Measurements from ENCODE around the gene MYLK2. TPM values are rescaled to one million over a fixed set of nuclear protein-coding genes. Genes with fewer than 3 reads are reported as not detected.

The MYLK2 gene
- total RNA-seq, 1 donor from 2014 or later: 2.9 TPM

DNA sequence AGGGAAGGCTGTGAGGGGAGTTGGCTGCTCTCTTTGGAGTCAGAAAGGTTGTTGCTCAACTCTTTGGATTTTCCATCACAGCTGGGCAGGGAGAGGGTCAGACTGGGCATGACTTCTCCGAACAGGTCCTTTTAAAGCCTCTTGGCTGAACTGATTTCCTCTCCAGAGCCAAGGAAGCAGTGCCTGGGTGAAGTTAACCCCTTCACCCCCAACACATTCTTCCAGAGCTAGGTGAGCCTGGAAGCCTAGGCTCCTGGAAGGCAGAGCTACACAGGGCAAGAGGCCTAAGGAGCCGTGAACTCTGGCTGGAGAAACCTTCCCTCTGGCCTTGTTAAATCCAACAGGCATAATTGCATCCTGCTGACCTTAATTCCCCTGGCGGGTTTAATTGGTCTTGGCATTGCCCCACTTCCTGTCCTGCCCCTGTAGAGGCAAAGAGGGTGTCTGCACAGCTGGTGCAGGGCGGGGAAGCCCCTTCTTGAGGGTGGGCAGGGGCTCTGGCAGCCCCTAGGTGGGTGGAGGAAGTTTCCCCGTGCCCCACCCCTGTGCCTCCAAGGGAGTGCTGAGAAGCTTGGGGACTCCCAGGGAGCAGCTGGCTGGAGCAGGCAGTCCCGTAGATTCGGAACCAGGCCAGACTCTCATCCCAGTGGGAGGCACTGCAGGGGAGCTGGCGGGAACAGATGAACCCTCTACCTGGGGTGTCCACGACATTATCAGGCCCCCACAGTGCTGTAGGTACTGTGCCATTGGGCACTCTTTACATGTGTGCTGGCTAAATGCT, 3.6 kb upstream of the MYLK2 start:
- Mint-ChIP-seq H3K4me3 (ENCODE audit: unreplicated experiment) (no peak overlapping the region), H3K9me3 (ENCODE audit: low read depth) (no peaks in the 10 kb centered on the region), H3K27me3 (ENCODE audit: low read depth) (no peaks in the 10 kb centered on the region), H3K4me1 (ENCODE audit: low read depth) (peaks cover 39% of the 10 kb centered on the region), H3K36me3 (ENCODE audit: low read depth) (no peaks in the 10 kb centered on the region), H3K27ac (ENCODE audit: unreplicated experiment) (peak overlapping the region; percentile 32)
- TF ChIP-seq, protein P1, sequence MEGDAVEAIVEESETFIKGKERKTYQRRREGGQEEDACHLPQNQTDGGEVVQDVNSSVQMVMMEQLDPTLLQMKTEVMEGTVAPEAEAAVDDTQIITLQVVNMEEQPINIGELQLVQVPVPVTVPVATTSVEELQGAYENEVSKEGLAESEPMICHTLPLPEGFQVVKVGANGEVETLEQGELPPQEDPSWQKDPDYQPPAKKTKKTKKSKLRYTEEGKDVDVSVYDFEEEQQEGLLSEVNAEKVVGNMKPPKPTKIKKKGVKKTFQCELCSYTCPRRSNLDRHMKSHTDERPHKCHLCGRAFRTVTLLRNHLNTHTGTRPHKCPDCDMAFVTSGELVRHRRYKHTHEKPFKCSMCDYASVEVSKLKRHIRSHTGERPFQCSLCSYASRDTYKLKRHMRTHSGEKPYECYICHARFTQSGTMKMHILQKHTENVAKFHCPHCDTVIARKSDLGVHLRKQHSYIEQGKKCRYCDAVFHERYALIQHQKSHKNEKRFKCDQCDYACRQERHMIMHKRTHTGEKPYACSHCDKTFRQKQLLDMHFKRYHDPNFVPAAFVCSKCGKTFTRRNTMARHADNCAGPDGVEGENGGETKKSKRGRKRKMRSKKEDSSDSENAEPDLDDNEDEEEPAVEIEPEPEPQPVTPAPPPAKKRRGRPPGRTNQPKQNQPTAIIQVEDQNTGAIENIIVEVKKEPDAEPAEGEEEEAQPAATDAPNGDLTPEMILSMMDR (IDR thresholded peaks at IDR 0.05): no peak
- DNase-seq (ENCODE audit: low spot score): peak; percentile 76

DNA sequence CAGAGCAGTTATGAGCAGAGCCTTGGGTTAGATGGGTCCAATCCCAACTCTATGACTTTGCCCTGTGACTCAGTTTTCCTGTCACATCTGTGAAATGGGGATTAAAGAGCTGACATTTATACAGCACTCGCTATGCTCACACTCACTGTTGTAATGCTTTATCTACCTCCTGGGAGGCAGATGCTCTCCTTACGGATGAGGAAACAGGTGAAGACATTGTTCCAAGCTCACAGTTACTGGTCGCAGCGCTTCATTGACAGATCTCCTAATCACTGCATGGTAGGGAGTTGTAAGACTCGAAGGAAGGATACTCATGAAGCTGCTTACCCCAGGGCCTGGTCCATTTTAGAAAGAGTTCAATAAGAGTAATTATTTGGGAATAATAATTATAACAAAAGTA, 2.9 kb upstream of the MYLK2 start:
- TF ChIP-seq, protein P1 (IDR thresholded peaks at IDR 0.05): no peak
- H3K27me3 Mint-ChIP-seq (ENCODE audit: low read depth): no peaks in the 10 kb centered on the region
- H3K4me1 Mint-ChIP-seq (ENCODE audit: low read depth): peaks cover 34% of the 10 kb centered on the region
- no peak for DNase-seq (ENCODE audit: low spot score)
- H3K27ac Mint-ChIP-seq (ENCODE audit: unreplicated experiment): no peak overlapping the region
- no peaks in the 10 kb centered on the region for H3K9me3 Mint-ChIP-seq (ENCODE audit: low read depth)
- H3K36me3 Mint-ChIP-seq (ENCODE audit: low read depth): no peaks in the 10 kb centered on the region
- H3K4me3 Mint-ChIP-seq (ENCODE audit: unreplicated experiment): no peak overlapping the region

DNA sequence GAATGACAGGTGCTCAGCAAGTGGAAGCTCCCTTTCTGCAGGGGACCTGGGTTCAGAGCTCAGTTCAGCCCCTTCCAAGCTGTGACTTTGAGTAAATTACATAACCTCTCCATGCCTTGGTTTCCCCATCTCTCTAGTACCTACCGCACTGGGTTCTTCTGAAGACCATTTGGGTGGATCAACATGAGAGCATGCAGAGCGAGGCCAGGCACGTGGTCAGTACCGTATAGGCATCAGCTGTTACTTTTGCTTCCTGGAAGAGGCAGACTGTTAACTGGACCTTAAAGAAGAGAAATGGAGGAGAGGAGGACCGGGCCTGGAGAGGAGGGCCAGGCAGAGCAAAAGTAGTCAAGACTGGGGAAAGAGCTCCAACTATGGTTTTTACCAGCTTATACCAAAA, 1.7 kb upstream of the MYLK2 start:
- Mint-ChIP-seq H3K27ac (ENCODE audit: unreplicated experiment) (peak overlapping the region; percentile 22), H3K36me3 (ENCODE audit: low read depth) (no peaks in the 10 kb centered on the region), H3K4me1 (ENCODE audit: low read depth) (peaks cover 29% of the 10 kb centered on the region), H3K9me3 (ENCODE audit: low read depth) (no peaks in the 10 kb centered on the region), H3K4me3 (ENCODE audit: unreplicated experiment) (no peak overlapping the region), H3K27me3 (ENCODE audit: low read depth) (no peaks in the 10 kb centered on the region)
- TF ChIP-seq, protein P1 (IDR thresholded peaks at IDR 0.05): no peak
- DNase-seq (ENCODE audit: low spot score): no peak

DNA sequence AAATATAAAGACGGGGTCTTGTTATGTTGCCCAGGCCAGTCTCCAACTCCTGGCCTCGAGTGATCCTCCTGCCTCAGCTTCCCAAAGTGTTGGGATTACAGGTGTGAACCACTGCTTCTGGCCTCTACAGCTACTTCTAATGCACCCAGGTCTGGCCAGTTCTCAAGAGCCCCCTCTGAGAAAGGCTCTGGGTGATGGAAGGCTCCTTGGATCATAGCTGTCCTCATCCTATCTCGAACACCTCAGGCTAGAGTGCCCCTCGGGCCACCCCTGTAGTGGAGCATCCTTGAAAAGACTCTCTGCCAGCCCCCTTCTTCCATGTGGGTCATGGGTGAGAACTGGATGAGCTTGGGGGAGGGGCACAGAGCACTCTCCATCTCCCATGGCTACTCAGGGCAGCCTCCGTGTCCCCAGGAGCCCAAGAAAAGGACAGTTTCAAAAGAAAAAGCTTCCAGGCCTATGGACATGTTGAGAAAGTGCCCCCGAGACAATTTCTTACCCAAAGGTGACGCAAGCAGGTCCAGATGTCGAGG, 714 bp upstream of the MYLK2 start:
- Mint-ChIP-seq H3K9me3 (ENCODE audit: low read depth) (no peaks in the 10 kb centered on the region), H3K27ac (ENCODE audit: unreplicated experiment) (no peak overlapping the region), H3K4me1 (ENCODE audit: low read depth) (peaks cover 20% of the 10 kb centered on the region), H3K4me3 (ENCODE audit: unreplicated experiment) (no peak overlapping the region), H3K36me3 (ENCODE audit: low read depth) (no peaks in the 10 kb centered on the region), H3K27me3 (ENCODE audit: low read depth) (no peaks in the 10 kb centered on the region)
- TF ChIP-seq, protein P1 (IDR thresholded peaks at IDR 0.05): no peak
- DNase-seq (ENCODE audit: low spot score): no peak

DNA sequence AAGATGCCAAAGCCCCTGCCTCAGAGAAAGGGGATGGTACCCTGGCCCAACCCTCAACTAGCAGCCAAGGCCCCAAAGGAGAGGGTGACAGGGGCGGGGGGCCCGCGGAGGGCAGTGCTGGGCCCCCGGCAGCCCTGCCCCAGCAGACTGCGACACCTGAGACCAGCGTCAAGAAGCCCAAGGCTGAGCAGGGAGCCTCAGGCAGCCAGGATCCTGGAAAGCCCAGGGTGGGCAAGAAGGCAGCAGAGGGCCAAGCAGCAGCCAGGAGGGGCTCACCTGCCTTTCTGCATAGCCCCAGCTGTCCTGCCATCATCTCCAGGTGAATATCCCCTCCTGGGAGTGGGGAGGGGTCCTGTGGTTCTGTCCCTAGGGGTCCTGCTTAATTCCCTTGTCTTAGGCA, 1.1 kb downstream of the MYLK2 start:
- Mint-ChIP-seq H3K27ac (ENCODE audit: unreplicated experiment) (no peak overlapping the region), H3K4me3 (ENCODE audit: unreplicated experiment) (no peak overlapping the region), H3K27me3 (ENCODE audit: low read depth) (no peaks in the 10 kb centered on the region), H3K9me3 (ENCODE audit: low read depth) (no peaks in the 10 kb centered on the region), H3K4me1 (ENCODE audit: low read depth) (peaks cover 15% of the 10 kb centered on the region), H3K36me3 (ENCODE audit: low read depth) (no peaks in the 10 kb centered on the region)
- TF ChIP-seq, protein P1 (IDR thresholded peaks at IDR 0.05): no peak
- peak; percentile 51 for DNase-seq (ENCODE audit: low spot score)

Data from chondrocyte (in vitro differentiated cells).